HCEC 1CT (cell line): Measurements from ENCODE around the gene LHFPL3.
"Not testable (repeated sequence)": the region's sequence is repeated elsewhere in the genome, so short reads cannot be mapped to it uniquely, and the experiment has no call there.

ENCODE experiments used
- DNase-seq: peaks from one replicate; pipeline ENCODE4 v3.0.0-alpha.2; 2017

Gene LHFPL3

GRCh38 chr7:104903044-104903443 is 574.6 kb downstream of the LHFPL3 start:
- DNase-seq, result no peak

DNA sequence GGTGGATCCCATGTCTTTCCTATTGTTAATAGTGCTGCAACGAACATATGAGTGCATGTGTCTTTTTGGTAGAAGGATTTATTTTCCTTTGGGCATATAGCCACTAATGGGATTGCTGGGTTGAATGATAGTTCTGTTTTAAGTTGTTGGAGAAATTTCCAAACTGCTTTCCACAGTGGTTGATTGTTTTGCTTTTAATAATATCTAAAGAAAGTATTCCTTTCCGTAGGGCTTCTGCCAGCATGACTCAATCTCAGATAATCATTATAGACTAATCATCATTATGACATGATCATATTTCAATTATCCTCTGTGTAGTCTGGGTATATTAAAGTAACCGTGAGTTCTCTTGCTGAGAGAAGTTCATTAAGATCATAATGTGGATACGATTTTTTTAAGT is 575.4 kb downstream of the LHFPL3 start:
- no peak for DNase-seq

DNA sequence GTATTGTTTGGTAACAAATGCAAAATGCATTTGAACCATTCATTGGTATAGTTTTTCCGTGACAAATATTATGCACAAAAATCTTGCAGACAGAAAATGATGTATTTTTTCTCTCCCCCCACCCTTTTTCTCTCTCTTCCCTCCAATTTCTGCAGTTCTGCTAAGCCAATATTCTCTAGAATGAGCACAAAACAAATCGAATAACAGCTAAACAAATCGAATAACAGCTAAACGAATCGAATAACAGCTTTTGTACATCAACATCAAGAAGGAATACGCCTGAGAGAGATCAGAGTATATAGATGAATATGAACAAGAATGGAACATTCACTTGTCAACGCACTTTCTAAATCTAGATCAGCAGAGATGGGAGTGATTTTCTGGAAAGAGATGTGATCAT is 577.6 kb downstream of the LHFPL3 start:
- DNase-seq, result no peak

GRCh38 chr7:104906556-104906955 is 578.2 kb downstream of the LHFPL3 start:
- DNase-seq, result no peak

- no peak for DNase-seq
Observed at GRCh38 chr7:104908636-104909035, 580.2 kb downstream of the LHFPL3 start.

DNA sequence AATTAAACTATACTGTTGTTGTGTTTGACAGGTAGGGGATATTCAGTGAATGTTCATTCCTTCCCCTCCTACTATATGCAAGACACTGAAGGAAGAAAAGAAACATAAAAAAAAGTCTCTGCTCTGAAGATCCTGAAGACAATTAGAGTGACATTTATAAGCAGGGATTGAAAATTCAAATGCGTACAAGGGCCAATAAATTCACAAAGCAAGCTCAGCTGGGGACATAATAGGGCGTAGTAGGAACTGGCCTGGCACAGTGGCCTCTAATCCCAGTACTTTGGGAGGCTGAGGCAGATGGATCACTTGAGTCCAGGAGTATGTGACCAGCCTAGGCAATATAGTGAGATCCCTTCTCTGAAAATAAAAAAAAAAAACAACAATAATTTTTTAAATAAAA is 580.7 kb downstream of the LHFPL3 start:
- no peak for DNase-seq

DNA sequence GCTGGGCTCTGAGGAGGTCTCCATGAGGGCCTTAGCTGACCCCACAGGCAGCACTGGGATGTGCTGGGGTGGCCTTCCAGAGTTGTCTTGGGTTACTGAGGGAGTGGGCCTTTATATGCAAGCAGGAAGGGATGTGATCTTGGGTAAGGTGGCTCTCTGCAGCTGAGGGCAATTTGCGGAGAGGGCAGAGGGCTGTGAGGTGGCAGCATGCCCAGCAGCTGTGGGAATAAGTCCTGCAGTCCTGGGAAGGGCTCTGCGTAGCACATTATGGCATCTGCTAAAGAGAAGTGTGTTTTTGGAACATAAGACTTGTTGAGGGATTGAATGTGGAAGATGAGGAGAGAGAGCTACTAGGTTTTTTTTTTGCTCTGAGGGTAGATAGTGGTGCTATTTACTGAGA is 586.0 kb downstream of the LHFPL3 start:
- DNase-seq, result no peak

DNA sequence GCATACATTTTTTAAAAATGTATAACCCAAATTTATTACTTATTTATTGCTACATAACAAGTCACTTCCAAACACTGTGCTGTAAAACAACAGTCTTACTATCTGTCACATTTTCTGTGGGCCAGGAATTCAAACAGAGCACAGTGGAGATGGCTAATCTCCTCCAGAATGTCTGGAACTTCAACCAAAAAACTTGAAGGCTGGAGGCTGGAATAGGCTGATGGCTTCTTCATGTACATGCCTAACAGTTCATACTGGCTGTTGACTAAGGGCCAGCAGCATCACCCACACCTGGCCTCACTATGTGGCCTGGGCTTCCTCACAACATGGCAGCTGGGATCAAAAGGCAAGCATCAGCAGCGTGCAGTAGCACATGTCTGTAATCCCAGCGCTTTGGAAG is 593.2 kb downstream of the LHFPL3 start:
- DNase-seq, result no peak

- peak; percentile 5 for DNase-seq
Observed at GRCh38 chr7:104922182-104923009, 594.0 kb downstream of the LHFPL3 start.

GRCh38 chr7:104923010-104923421 is 594.6 kb downstream of the LHFPL3 start:
- DNase-seq, result peak; percentile 91

DNA sequence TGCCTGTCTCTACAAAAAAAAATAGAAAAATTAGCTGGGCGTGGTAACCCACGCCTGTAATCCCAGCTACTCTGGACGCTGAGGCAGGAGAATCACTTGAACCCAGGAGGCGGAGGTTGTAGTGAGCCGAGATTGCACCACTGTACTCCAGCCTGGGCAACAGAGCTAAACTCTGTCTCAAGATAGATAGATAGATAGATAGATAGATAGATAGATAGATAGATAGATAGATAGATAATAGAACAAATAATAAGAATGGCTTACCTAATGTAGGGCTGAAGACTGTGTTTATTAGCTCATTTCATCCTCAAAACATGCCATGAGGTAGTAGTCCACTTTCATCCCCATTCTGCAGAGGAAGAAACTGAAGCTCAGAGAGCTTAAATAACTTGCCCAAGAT is 597.8 kb downstream of the LHFPL3 start:
- not testable (repeated sequence) for DNase-seq

DNA sequence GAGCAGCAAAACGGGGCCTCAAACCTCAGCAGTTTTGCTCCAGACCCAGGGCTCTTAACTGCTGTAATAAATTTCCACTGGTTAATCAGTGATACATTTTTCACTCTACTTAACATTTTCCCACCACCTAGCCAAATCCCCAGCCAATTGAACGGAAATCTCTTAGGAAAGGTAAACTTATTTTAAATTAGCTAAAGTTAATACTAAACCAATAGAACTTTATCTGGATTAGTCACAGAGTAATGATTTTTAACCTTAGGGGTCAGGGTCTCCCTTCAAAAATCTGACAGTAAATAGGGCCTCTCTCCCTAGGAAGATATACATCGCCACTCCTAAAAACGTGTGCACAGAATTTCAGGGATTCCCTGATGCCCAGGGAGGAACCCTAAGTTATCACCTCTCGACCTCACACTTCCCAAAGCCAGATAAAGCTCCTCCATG is 598.2 kb downstream of the LHFPL3 start:
- DNase-seq, result no peak

DNA sequence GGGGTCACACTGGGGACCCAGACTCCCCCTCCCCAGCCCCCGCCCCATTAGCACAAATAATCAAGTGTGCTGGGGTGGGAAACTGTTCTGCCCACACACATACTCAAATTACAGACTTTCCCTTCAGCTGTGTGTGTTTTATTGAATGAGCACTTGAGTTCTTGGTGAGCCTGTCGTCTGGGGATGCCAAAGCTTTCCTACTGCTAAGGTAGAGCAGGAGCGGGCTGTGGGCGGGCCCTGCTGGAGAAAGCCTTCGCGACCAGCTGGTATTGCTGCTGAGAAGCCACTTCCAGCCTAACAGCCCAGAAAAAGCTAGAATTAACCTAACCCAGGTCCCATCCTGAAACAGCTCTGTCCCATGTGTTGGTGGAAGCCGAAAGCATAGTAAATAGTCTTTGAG is 598.7 kb downstream of the LHFPL3 start:
- DNase-seq, result no peak

- no peak for DNase-seq
Observed at GRCh38 chr7:104928721-104929400, 600.5 kb downstream of the LHFPL3 start.

- no peak for DNase-seq
Observed at GRCh38 chr7:104929921-104930320, 601.5 kb downstream of the LHFPL3 start.

- no peak for DNase-seq
Observed at GRCh38 chr7:104931181-104931781, 602.9 kb downstream of the LHFPL3 start.

DNA sequence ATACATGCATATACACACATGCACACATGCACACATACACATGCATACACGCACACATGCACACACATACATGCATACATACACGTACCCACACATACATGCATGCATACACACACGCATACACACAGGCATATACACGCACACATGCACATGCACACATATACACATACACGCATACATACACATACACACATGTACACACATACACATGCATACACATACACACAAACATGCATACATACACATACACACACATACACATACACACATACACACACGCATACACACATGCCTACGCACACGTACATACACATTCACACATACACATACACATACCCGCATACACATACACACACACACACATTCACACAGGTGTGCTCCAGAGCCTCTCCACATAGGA is 604.6 kb downstream of the LHFPL3 start:
- DNase-seq, result no peak

GRCh38 chr7:104933521-104933988 is 605.2 kb downstream of the LHFPL3 start:
- no peak for DNase-seq

- DNase-seq, result no peak
Observed at GRCh38 chr7:104934665-104935064, 606.3 kb downstream of the LHFPL3 start.

- no peak for DNase-seq
Observed at GRCh38 chr7:104935276-104935675, 606.9 kb downstream of the LHFPL3 start.

- no peak for DNase-seq
Observed at GRCh38 chr7:104936546-104936945, 608.1 kb downstream of the LHFPL3 start.

DNA sequence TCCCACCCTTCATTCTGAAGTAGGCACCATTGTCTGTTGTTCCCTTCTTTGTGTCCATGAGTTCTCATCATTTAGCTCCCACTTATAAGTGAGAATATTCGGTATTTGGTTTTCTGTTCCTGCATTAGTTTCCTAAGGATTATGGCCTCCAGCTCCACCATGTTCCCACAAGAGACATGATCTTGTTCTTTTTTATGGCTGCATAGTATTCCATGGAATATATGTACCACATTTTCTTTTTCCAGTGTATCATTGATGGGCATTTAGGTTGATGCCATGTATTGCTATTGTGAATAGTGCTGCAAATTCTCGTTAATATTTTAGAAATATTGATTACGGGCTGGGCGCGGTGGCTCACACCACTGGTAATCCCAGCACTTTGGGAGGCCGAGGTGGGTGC is 609.1 kb downstream of the LHFPL3 start:
- not testable (repeated sequence) for DNase-seq

DNA sequence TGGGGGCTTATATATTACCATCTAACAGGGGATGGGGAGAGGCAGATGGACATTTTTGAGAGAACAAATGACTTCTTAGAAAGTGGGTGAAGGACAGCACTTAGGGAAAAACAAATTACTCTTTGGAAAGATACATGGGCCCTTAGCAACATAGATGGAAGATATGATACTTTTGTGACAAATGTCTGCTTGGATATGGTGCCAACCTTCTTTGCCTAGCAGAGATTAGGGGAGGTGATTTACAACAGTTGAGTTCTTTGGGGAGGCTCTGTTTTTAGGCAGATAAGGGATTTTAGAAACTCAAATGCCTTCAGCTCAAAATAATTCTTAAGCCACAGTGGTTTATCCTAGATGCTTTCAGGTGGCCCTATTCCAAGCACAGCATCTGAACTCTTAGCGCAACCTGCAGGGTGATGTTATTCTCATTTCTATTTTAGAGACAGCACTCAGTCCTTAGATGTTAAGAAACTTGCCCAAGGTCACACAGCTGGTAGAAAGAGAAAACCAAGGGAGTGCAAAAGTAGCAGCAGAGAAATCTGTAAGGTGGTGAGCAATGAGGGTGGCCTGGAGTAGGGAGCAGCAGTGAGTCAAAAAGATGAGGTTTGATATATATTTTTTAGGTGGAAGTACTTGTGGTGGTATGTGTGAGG is 610.5 kb downstream of the LHFPL3 start:
- no peak for DNase-seq
